ENCODE data around the gene AKAP5. TPM values are rescaled to one million over a fixed set of nuclear protein-coding genes. Genes with fewer than 3 reads are reported as not detected.
A peak's percentile ranks its signal among the peaks of the same experiment; 100 is the strongest.

AKAP5 gene
- total RNA-seq, 1 experiment from 2014 or later, result 3.0 TPM

DNA sequence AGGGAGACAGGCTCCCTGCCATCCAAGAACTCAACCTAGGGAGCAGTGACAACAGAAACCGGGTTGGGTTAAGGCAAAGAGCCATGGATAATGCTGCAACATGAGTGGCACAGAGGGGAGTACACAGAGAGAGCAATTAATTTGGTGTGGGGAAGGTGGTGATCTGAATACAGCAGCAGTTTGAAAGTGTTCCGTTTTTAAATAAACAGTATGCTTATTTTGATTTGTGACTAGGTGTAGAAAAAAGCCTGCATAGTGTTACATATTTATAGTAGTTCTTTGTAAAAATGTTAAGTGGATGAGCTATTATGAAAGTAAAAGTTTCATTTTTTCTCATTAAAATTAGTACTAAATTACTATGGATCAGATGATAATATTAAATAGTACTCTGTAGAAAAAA lies 8.7 kb downstream of the AKAP5 start:
- no peak overlapping the region for H3K4me3 Mint-ChIP-seq
- H3K4me1 Mint-ChIP-seq, result peaks cover 14% of the 10 kb centered on the region; the same call in 1 of the 2 replicates
- ATAC-seq (no peak), DNase-seq (ENCODE audit: low spot score) (no peak)
- H3K27ac Mint-ChIP-seq, result peak overlapping the region; percentile 43; the same call in 1 of the 2 replicates
- TF ChIP-seq ZNF121 (CRISPR knock-in tag; IDR thresholded peaks at IDR 0.05) (no peak), FOXJ3 (CRISPR knock-in tag; IDR thresholded peaks at IDR 0.05; ENCODE audit: borderline replicate concordance) (no peak), EMX1 (CRISPR knock-in tag; IDR thresholded peaks at IDR 0.05) (no peak), TEAD1 (CRISPR knock-in tag; IDR thresholded peaks at IDR 0.05) (no peak), NR1H2 (CRISPR knock-in tag; IDR thresholded peaks at IDR 0.05) (no peak), MYBL2 (CRISPR knock-in tag; IDR thresholded peaks at IDR 0.05) (no peak), ZNF396 (CRISPR knock-in tag; IDR thresholded peaks at IDR 0.05; ENCODE audit: borderline replicate concordance) (no peak), ELF4 (CRISPR knock-in tag; IDR thresholded peaks at IDR 0.05; ENCODE audit: low read depth) (no peak), ZNF219 (CRISPR knock-in tag; IDR thresholded peaks at IDR 0.05; ENCODE audit: borderline replicate concordance) (no peak), ATF6 (CRISPR knock-in tag; IDR thresholded peaks at IDR 0.05) (no peak), ZNF317 (CRISPR knock-in tag; IDR thresholded peaks at IDR 0.05; ENCODE audit: borderline replicate concordance, low read depth) (no peak), NR3C1 (CRISPR knock-in tag; conservative IDR thresholded peaks at IDR 0.05; ENCODE audit: low read depth) (no peak), NFATC4 (CRISPR knock-in tag; IDR thresholded peaks at IDR 0.05) (no peak), ZNF512 (CRISPR knock-in tag; IDR thresholded peaks at IDR 0.05; ENCODE audit: borderline replicate concordance) (no peak)
- TF ChIP-seq, protein P1, sequence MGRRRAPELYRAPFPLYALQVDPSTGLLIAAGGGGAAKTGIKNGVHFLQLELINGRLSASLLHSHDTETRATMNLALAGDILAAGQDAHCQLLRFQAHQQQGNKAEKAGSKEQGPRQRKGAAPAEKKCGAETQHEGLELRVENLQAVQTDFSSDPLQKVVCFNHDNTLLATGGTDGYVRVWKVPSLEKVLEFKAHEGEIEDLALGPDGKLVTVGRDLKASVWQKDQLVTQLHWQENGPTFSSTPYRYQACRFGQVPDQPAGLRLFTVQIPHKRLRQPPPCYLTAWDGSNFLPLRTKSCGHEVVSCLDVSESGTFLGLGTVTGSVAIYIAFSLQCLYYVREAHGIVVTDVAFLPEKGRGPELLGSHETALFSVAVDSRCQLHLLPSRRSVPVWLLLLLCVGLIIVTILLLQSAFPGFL (CRISPR knock-in tag; IDR thresholded peaks at IDR 0.05; ENCODE audit: borderline replicate concordance), result no peak
- TF ChIP-seq, protein P2, sequence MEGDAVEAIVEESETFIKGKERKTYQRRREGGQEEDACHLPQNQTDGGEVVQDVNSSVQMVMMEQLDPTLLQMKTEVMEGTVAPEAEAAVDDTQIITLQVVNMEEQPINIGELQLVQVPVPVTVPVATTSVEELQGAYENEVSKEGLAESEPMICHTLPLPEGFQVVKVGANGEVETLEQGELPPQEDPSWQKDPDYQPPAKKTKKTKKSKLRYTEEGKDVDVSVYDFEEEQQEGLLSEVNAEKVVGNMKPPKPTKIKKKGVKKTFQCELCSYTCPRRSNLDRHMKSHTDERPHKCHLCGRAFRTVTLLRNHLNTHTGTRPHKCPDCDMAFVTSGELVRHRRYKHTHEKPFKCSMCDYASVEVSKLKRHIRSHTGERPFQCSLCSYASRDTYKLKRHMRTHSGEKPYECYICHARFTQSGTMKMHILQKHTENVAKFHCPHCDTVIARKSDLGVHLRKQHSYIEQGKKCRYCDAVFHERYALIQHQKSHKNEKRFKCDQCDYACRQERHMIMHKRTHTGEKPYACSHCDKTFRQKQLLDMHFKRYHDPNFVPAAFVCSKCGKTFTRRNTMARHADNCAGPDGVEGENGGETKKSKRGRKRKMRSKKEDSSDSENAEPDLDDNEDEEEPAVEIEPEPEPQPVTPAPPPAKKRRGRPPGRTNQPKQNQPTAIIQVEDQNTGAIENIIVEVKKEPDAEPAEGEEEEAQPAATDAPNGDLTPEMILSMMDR (IDR thresholded peaks at IDR 0.05), result no peak
- no peaks in the 10 kb centered on the region for H3K27me3 Mint-ChIP-seq (ENCODE audit: low read depth)
- no peaks in the 10 kb centered on the region for H3K36me3 Mint-ChIP-seq
- H3K9me3 Mint-ChIP-seq, result no peaks in the 10 kb centered on the region
- CTCF ChIA-PET, result no interaction called here
- POLR2A ChIA-PET, result no interaction called here

DNA sequence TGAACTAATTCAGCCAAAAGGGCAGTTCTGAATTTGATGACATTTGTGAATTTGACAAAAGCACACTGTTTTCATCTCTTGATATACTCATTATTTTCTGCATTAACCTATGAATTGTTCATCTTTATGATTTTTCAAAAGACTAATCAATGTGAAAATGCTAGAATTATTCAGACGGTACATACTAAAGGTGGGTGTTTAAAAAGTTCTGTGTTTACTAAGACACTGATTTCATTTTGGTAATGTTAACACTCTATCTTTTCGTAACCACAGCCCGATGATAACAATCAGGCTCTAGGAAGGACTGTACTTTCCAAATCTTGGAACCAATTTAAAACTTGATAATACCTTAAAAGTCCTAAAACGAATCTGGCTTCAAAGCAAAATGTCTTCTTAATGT lies 9.4 kb downstream of the AKAP5 start:
- H3K4me1 Mint-ChIP-seq, result peaks cover 14% of the 10 kb centered on the region; the same call in 1 of the 2 replicates
- H3K4me3 Mint-ChIP-seq, result no peak overlapping the region
- H3K27ac Mint-ChIP-seq, result no peak overlapping the region
- ChIA-PET POLR2A (no interaction called here), CTCF (no interaction called here)
- no peaks in the 10 kb centered on the region for H3K9me3 Mint-ChIP-seq
- no peak for DNase-seq (ENCODE audit: low spot score)
- no peaks in the 10 kb centered on the region for H3K36me3 Mint-ChIP-seq
- no peaks in the 10 kb centered on the region for H3K27me3 Mint-ChIP-seq (ENCODE audit: low read depth)
- no peak for ATAC-seq
- TF ChIP-seq, protein P3, sequence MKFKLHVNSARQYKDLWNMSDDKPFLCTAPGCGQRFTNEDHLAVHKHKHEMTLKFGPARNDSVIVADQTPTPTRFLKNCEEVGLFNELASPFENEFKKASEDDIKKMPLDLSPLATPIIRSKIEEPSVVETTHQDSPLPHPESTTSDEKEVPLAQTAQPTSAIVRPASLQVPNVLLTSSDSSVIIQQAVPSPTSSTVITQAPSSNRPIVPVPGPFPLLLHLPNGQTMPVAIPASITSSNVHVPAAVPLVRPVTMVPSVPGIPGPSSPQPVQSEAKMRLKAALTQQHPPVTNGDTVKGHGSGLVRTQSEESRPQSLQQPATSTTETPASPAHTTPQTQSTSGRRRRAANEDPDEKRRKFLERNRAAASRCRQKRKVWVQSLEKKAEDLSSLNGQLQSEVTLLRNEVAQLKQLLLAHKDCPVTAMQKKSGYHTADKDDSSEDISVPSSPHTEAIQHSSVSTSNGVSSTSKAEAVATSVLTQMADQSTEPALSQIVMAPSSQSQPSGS (CRISPR knock-in tag; IDR thresholded peaks at IDR 0.05; ENCODE audit: borderline replicate concordance, low read depth), result no peak
- TF ChIP-seq SMAD3 (CRISPR knock-in tag; IDR thresholded peaks at IDR 0.05; ENCODE audit: borderline replicate concordance) (no peak), USF1 (CRISPR knock-in tag; IDR thresholded peaks at IDR 0.05) (no peak), PRRX2 (CRISPR knock-in tag; IDR thresholded peaks at IDR 0.05) (no peak)
- TF ChIP-seq, protein P4, sequence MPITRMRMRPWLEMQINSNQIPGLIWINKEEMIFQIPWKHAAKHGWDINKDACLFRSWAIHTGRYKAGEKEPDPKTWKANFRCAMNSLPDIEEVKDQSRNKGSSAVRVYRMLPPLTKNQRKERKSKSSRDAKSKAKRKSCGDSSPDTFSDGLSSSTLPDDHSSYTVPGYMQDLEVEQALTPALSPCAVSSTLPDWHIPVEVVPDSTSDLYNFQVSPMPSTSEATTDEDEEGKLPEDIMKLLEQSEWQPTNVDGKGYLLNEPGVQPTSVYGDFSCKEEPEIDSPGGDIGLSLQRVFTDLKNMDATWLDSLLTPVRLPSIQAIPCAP (CRISPR knock-in tag; IDR thresholded peaks at IDR 0.05), result no peak
- TF ChIP-seq, protein P5, sequence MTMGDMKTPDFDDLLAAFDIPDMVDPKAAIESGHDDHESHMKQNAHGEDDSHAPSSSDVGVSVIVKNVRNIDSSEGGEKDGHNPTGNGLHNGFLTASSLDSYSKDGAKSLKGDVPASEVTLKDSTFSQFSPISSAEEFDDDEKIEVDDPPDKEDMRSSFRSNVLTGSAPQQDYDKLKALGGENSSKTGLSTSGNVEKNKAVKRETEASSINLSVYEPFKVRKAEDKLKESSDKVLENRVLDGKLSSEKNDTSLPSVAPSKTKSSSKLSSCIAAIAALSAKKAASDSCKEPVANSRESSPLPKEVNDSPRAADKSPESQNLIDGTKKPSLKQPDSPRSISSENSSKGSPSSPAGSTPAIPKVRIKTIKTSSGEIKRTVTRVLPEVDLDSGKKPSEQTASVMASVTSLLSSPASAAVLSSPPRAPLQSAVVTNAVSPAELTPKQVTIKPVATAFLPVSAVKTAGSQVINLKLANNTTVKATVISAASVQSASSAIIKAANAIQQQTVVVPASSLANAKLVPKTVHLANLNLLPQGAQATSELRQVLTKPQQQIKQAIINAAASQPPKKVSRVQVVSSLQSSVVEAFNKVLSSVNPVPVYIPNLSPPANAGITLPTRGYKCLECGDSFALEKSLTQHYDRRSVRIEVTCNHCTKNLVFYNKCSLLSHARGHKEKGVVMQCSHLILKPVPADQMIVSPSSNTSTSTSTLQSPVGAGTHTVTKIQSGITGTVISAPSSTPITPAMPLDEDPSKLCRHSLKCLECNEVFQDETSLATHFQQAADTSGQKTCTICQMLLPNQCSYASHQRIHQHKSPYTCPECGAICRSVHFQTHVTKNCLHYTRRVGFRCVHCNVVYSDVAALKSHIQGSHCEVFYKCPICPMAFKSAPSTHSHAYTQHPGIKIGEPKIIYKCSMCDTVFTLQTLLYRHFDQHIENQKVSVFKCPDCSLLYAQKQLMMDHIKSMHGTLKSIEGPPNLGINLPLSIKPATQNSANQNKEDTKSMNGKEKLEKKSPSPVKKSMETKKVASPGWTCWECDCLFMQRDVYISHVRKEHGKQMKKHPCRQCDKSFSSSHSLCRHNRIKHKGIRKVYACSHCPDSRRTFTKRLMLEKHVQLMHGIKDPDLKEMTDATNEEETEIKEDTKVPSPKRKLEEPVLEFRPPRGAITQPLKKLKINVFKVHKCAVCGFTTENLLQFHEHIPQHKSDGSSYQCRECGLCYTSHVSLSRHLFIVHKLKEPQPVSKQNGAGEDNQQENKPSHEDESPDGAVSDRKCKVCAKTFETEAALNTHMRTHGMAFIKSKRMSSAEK (CRISPR knock-in tag; IDR thresholded peaks at IDR 0.05; ENCODE audit: borderline replicate concordance), result no peak
